RKO (cell line): ENCODE data around the gene POLR2H.
A peak's percentile ranks its signal among the peaks of the same experiment; 100 is the strongest.
"Not testable (repeated sequence)": the region's sequence is repeated elsewhere in the genome, so short reads cannot be mapped to it uniquely, and the experiment has no call there.

Experiments used
- DNase-seq: peaks from one replicate; pipeline ENCODE4 v3.0.0-alpha.2; 2016; ENCODE audit warnings: low spot score

The POLR2H gene

GRCh38 chr3:184335661-184336546 is 25.6 kb upstream of the POLR2H start:
- DNase-seq = peak; percentile 81

DNA sequence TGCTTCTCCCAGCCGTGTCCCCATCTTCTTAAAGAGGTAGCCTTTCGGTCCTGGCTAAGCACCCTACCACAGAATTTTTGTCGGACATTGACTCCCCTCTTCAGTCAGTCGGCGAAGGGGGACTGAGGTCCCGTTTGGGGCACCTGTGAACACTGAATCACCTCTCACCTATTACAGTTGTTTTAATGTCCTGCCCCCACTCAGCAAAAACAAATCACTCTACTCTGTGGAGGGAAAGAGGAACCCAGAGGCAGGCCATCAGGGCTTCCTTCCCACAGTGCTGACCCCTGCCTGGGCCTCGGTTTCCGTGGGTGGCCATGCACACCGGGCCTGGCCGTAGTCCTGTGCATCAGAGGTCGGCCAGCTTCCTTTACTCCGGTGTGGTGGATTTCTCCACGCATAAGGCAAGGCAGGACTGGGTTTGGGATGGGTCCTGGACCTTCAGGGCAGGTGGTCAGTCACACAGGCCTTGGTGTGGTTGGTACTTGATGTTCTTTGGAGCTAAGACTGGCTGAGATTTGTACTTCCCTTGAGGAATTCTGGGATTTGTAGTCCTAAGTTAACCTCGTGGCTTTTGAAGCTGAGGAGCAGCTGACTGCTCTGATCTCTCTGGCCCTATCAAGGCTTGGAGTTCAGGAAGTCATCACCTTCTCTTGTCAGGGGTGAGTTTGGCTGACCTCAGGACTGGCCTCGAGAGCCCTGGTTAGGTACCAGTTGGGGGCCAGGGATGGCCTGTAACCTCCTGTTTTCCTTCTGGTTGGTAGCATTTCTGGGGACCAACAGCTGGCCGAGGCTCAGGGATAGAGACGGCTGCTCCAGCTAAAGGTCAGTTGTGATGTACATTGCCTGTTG is 24.7 kb upstream of the POLR2H start:
- peak; percentile 85 for DNase-seq

DNA sequence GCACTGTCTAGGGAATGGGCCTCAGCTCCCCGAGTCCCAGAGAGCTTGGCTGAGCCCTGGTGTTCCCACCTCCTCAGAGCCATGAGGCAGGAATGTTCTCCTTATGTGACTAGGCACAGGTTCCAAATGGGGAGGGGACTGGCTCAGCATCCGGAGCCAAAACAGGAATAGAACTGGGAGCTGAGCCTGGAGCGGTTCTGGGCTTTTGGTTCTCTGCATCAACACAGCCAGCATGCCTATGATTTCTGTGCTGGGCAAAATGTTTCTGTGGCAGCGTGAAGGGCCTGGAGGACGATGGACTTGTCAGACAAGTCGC is 24.2 kb upstream of the POLR2H start, which contains the start of gene FAM131A:
Gene FAM131A, plus strand, starts transcription at position 202 of the 316 bp plus-strand sequence. Its CDS starts 31 bp downstream, at position 233.
- DNase-seq = no peak

GRCh38 chr3:184337981-184338380 is 23.5 kb upstream of the POLR2H start:
- DNase-seq = no peak

GRCh38 chr3:184338511-184338945 is 23.0 kb upstream of the POLR2H start:
- no peak for DNase-seq

GRCh38 chr3:184339001-184339400 is 22.5 kb upstream of the POLR2H start:
- no peak for DNase-seq

DNA sequence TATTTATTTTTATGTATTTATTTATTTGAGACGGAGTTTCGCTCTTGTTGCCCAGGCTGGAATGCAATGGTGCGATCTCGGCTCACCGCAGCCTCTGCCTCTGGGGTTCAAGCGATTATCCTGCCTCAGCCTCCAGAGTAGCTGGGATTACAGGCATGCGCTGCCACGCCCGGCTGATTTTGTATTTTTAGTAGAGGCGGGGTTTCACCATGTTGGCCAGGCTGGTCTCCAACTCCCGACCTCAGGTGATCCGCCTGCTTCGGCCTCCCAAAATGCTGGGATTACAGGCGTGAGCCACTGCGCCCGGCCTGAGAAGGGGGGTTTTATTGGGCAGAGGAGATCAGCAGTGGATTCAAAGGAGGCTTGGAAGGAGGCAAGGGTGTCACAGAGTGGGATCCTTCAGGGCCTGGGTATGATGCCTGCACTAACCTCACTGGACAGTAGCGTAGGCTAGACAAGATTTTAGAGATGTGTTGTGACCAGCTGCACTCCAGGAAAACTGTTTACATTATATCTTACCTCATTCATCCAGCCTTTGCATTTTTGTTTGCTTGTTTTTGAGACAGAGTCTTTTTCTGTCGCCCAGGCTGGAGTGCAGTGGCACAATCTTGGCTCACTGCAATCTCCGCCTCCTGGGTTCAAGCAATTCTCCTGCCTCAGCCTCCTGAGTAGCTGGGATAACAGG is 21.9 kb upstream of the POLR2H start:
- DNase-seq = not testable (repeated sequence)

DNA sequence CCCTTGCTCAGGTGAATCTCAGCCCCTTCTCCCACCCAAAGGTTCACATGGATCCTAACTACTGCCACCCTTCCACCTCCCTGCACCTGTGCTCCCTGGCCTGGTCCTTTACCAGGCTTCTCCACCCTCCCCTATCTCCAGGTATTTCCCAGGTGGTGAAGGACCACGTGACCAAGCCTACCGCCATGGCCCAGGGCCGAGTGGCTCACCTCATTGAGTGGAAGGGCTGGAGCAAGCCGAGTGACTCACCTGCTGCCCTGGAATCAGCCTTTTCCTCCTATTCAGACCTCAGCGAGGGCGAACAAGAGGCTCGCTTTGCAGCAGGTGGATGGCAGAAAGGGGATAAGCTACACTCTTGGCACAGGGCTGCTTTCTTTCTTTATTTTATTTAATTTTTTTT is 19.6 kb upstream of the POLR2H start:
- DNase-seq = no peak

DNA sequence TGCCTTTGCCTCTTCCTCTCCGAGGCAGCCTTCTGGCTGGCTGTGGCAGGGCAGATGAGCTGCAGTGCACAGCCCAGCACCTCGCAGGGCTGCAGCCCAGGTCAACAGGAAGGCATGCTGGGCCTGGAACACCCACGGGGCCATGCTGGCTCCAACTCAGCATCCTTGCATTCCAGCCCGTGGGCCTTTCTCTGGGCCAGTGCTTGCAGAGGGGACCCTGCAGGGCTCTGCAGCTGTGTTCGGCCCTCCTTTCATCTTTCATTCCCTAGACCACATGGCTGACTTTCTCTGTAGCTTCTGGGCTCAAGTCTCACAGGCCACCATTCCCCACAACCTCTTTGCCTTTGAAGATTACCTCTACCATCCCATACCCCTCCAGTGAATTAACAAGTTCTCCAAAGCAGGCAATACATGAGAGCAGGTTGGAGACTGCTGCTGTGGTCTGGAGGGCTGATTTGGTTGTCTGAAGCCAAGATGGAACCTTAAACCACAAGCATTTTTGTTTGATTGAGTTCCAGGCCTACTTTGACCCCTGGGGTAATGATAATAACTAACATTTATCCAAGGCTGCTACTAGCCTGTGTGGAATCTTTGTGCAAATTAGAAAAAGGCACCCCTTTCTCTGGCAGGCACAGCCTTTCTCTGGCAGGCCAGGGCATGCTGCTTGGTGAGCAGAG is 18.2 kb upstream of the POLR2H start:
- DNase-seq = no peak

GRCh38 chr3:184344579-184345316 is 16.8 kb upstream of the POLR2H start:
- DNase-seq = no peak

- peak; percentile 87 for DNase-seq
Measured at GRCh38 chr3:184345317-184346144, 16.0 kb upstream of the POLR2H start.

- no peak for DNase-seq
Measured at GRCh38 chr3:184346480-184347190, 14.9 kb upstream of the POLR2H start.

DNA sequence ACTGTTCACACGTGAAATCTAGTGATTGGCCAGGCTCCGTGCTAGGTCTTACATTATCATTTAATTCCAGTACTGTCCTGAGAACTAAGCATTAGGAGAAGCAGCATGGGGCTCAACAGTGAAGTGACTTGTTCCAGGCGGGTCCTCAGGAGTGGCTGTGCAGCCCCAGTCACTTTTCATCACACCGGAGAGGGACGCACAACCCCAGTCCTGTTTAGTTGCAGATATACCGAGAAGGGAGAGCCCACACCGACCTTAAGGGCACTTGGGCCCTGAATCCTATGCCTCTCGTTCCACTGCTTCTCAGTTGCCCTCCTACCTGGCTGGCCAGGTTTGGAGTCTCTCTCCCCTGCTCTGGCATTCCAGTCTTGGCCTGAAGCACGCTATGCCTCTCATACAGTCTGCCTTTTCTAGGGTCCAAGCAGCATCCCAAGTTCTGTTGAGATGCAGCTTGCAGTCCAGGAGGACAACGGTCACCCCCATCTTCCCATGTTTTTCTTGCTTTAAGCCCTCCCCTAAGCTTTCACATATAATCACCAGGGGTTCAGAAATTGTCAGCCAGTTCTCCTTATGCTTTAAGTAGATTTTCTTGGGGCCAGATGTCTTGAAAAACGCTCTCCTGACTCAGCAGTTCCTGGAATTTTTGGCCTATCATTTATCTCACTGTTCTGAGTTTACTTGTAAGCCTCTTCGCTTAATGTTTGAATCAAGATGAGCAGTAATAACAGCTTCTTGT is 14.0 kb upstream of the POLR2H start:
- DNase-seq = no peak

DNA sequence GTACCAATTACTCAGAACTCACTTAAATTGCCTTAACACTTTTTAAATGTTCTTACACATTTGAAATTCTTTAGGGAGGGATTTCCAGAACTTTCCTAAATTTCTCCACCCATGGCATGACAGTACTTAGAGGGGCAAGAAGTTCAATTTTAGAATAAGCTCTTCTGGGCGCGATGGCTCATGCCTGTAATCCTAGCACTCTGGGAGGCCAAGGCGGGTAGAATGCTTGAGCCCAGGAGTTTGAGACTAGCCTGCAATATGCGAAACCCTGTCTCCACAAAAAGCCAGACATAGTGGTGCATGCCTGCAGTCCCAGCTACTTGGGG is 13.5 kb upstream of the POLR2H start:
- no peak for DNase-seq

DNA sequence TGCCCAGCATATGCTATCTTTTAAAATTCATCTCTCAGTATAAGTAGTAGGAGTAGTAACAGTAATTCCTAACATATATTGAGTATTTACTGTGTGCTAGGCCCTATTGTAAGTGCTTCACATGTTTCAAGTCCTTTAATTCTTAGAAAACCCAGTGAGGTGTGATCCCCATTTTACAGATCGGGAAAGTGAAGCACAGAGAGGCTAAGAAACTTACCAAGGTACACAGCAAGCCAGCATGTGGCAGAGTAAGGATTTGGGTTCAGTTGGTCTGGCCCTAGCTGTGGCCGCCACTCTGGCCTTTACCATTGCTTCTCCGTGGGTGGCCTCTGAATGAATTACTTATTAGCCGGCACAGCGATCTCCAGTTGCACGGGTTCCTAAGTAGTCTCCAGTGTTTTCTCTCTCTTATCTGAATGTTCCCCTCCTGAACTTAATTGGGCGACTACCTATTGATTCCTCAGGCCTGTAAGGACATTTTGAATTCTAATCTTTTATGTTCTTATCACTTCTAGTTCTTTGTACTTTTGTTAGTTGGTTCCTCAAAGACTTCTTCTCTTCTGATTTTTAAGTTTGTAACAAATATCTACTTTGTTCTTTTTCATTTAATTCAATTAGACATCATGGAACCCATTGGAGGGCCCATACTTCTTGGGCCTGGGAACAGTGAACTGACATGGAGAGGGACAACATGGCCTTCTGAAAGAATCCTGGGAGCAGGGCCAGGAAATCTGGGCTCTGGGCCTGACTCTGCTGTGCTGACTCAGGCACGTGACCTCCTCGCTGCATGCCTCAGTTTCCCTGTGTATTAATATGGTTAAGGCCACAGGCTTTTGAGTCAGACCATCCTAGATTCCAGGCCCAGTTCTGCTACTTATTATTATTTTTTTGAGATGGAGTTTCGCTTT is 11.7 kb upstream of the POLR2H start:
- DNase-seq = no peak

GRCh38 chr3:184350618-184351017 is 10.9 kb upstream of the POLR2H start:
- DNase-seq = no peak

- DNase-seq = no peak
Measured at GRCh38 chr3:184351511-184352148, 9.9 kb upstream of the POLR2H start.
